Measurements from ENCODE around the gene PA2G4. TPM values are rescaled to one million over a fixed set of nuclear protein-coding genes. Genes with fewer than 3 reads are reported as not detected.

PA2G4 gene
- polyA plus RNA-seq, 2 of the 4 experiments (the other 2 are of a cell fraction) = 415 to 717 TPM

DNA sequence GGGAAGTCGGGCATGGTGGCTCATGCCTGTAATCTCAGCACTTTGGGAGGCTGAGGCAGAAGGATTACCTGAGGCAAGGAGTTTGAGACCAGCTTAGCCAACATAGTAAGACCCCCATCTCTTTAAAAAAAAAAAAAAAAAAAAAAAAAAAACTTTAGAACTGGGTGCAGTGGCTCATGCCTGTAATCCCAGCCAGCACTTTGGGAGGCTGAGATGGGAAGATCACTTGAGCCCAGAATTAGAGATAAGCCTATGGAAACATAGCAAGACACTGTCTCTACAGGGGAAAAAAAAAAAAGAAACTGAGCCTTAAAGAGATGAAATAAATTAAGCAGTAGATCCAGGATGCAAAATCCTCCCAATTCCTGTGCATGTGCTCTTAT is 1.7 kb upstream of the PA2G4 start:
- CTCF ChIA-PET = interaction anchor here (0.6 to 4.1 kb wide), 9 partner anchors 8 to 87 kb away, joined by 3 to 21 read pairs (median 6); partner anchors contain the start of genes ERBB3, SMARCC2 and ZC3H10
- no peak overlapping the region for H3K4me3 ChIP-seq
- peaks cover 24% of the 10 kb centered on the region for H3K4me1 ChIP-seq
- DNase-seq (ENCODE audit: low read depth in 1 of 2, low spot score in 1 of 2) (no peak), FAIRE-seq (no peak), ATAC-seq (no peak)
- H3K9me3 ChIP-seq = no peaks in the 10 kb centered on the region
- POLR2A ChIA-PET = interaction anchor here (1.3 to 3.4 kb wide), 4 partner anchors 15 to 56 kb away, joined by 4 to 77 read pairs (median 22); partner anchors contain the start of genes RPL41 and ZC3H10
- H3K27ac ChIP-seq = no peak overlapping the region
- no peak overlapping the region; the same call in 2 of the 3 replicates for H3K4me2 ChIP-seq
- WGBS (ENCODE audit: missing lambda C conversion rate) = 59% methylated on average over 1 of the region's 1 CpG
- TF ChIP-seq KDM1A (IDR thresholded peaks at IDR 0.05; ENCODE audit: low read depth) = no peak
- TF ChIP-seq, protein P1, sequence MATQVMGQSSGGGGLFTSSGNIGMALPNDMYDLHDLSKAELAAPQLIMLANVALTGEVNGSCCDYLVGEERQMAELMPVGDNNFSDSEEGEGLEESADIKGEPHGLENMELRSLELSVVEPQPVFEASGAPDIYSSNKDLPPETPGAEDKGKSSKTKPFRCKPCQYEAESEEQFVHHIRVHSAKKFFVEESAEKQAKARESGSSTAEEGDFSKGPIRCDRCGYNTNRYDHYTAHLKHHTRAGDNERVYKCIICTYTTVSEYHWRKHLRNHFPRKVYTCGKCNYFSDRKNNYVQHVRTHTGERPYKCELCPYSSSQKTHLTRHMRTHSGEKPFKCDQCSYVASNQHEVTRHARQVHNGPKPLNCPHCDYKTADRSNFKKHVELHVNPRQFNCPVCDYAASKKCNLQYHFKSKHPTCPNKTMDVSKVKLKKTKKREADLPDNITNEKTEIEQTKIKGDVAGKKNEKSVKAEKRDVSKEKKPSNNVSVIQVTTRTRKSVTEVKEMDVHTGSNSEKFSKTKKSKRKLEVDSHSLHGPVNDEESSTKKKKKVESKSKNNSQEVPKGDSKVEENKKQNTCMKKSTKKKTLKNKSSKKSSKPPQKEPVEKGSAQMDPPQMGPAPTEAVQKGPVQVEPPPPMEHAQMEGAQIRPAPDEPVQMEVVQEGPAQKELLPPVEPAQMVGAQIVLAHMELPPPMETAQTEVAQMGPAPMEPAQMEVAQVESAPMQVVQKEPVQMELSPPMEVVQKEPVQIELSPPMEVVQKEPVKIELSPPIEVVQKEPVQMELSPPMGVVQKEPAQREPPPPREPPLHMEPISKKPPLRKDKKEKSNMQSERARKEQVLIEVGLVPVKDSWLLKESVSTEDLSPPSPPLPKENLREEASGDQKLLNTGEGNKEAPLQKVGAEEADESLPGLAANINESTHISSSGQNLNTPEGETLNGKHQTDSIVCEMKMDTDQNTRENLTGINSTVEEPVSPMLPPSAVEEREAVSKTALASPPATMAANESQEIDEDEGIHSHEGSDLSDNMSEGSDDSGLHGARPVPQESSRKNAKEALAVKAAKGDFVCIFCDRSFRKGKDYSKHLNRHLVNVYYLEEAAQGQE (IDR thresholded peaks at IDR 0.05) = no peak
- TF ChIP-seq RNF2 (IDR thresholded peaks at IDR 0.05; ENCODE audit: borderline replicate concordance, low read depth) = no peak
- TF ChIP-seq, protein P2, sequence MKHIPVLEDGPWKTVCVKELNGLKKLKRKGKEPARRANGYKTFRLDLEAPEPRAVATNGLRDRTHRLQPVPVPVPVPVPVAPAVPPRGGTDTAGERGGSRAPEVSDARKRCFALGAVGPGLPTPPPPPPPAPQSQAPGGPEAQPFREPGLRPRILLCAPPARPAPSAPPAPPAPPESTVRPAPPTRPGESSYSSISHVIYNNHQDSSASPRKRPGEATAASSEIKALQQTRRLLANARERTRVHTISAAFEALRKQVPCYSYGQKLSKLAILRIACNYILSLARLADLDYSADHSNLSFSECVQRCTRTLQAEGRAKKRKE (CRISPR knock-in tag; IDR thresholded peaks at IDR 0.05; ENCODE audit: low read depth) = no peak
- no peak for TF ChIP-seq TP53 (CRISPR knock-in tag; IDR thresholded peaks at IDR 0.05)
- TF ChIP-seq, protein P3, sequence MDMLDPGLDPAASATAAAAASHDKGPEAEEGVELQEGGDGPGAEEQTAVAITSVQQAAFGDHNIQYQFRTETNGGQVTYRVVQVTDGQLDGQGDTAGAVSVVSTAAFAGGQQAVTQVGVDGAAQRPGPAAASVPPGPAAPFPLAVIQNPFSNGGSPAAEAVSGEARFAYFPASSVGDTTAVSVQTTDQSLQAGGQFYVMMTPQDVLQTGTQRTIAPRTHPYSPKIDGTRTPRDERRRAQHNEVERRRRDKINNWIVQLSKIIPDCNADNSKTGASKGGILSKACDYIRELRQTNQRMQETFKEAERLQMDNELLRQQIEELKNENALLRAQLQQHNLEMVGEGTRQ (IDR thresholded peaks at IDR 0.05) = no peak
- no peak for TF ChIP-seq TFCP2L1 (CRISPR knock-in tag; IDR thresholded peaks at IDR 0.05)
- TF ChIP-seq ZSCAN20 (CRISPR knock-in tag; IDR thresholded peaks at IDR 0.05) = no peak
- no peak for TF ChIP-seq BHLHE40 (IDR thresholded peaks at IDR 0.05; ENCODE audit: low read depth, low read length)
- TF ChIP-seq KDM5A (IDR thresholded peaks at IDR 0.05) = no peak
- TF ChIP-seq HOXB5 (CRISPR knock-in tag; IDR thresholded peaks at IDR 0.05) = no peak
- no peak for TF ChIP-seq JUNB (IDR thresholded peaks at IDR 0.05)
- no peak for TF ChIP-seq NFE2L2 (conservative IDR thresholded peaks at IDR 0.05; ENCODE audit: low read length)

DNA sequence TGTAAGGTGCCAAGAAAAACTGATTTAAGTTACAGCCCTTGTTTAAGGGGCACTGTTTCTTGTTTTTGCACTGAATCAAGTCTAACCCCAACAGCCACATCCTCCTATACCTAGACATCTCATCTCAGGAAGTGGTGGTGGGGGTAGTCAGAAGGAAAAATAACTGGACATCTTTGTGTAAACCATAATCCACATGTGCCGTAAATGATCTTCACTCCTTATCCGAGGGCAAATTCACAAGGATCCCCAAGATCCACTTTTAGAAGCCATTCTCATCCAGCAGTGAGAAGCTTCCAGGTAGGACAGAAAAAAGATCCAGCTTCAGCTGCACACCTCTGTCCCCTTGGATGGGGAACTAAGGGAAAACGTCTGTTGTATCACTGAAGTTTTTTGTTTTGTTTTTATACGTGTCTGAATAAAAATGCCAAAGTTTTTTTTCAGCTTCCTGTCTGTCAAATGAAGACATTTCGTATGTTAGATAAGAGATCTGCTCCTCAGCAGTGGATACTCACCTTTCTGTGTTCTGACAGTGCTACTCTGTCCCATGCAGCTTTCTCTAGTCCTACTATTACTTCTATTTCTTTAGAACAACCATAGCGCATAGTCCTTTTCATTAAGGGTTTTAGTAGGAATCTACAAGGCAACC is 1.2 kb upstream of the PA2G4 start:
- ATAC-seq (no peak), DNase-seq (ENCODE audit: low read depth in 1 of 2, low spot score in 1 of 2) (no peak), FAIRE-seq (no peak)
- ChIA-PET CTCF (interaction anchor here (0.6 to 4.1 kb wide), 7 partner anchors 9 to 106 kb away, joined by 3 to 23 read pairs (median 4); partner anchors contain the start of genes ERBB3, SMARCC2, SUOX and ZC3H10), POLR2A (interaction anchor here (1.3 to 3.4 kb wide), 6 partner anchors 12 to 56 kb away, joined by 6 to 77 read pairs (median 12); partner anchors contain the start of genes RPL41 and ZC3H10)
- 77% methylated on average over 6 of the region's 6 CpGs for WGBS (ENCODE audit: missing lambda C conversion rate)
- TF ChIP-seq, protein P4, sequence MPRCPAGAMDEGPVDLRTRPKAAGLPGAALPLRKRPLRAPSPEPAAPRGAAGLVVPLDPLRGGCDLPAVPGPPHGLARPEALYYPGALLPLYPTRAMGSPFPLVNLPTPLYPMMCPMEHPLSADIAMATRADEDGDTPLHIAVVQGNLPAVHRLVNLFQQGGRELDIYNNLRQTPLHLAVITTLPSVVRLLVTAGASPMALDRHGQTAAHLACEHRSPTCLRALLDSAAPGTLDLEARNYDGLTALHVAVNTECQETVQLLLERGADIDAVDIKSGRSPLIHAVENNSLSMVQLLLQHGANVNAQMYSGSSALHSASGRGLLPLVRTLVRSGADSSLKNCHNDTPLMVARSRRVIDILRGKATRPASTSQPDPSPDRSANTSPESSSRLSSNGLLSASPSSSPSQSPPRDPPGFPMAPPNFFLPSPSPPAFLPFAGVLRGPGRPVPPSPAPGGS (IDR thresholded peaks at IDR 0.05) = no peak
- TF ChIP-seq JUNB (IDR thresholded peaks at IDR 0.05) (no peak), RNF2 (IDR thresholded peaks at IDR 0.05; ENCODE audit: borderline replicate concordance, low read depth) (no peak), HOXA7 (CRISPR knock-in tag; IDR thresholded peaks at IDR 0.05) (no peak), TP53 (CRISPR knock-in tag; IDR thresholded peaks at IDR 0.05) (no peak), ZC3H11A (IDR thresholded peaks at IDR 0.05) (no peak), SMC3 (IDR thresholded peaks at IDR 0.05) (no peak), KDM5A (IDR thresholded peaks at IDR 0.05) (no peak), CBX2 (IDR thresholded peaks at IDR 0.05; ENCODE audit: borderline replicate concordance, low read depth) (no peak), HOXB13 (CRISPR knock-in tag; IDR thresholded peaks at IDR 0.05; ENCODE audit: low read depth) (no peak), MYC (IDR thresholded peaks at IDR 0.05; ENCODE audit: borderline replicate concordance, low read length) (no peak), NR3C1 (IDR thresholded peaks at IDR 0.05) (no peak), RCOR1 (IDR thresholded peaks at IDR 0.05; ENCODE audit: low read depth, low read length) (no peak), EHF (CRISPR knock-in tag; IDR thresholded peaks at IDR 0.05) (no peak), MAFK (IDR thresholded peaks at IDR 0.05; ENCODE audit: partially characterized antibody) (no peak)
- TF ChIP-seq, protein P5, sequence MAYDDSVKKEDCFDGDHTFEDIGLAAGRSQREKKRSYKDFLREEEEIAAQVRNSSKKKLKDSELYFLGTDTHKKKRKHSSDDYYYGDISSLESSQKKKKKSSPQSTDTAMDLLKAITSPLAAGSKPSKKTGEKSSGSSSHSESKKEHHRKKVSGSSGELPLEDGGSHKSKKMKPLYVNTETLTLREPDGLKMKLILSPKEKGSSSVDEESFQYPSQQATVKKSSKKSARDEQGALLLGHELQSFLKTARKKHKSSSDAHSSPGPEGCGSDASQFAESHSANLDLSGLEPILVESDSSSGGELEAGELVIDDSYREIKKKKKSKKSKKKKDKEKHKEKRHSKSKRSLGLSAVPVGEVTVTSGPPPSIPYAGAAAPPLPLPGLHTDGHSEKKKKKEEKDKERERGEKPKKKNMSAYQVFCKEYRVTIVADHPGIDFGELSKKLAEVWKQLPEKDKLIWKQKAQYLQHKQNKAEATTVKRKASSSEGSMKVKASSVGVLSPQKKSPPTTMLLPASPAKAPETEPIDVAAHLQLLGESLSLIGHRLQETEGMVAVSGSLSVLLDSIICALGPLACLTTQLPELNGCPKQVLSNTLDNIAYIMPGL (CRISPR knock-in tag; IDR thresholded peaks at IDR 0.05; ENCODE audit: borderline replicate concordance) = no peak
- H3K27ac ChIP-seq = peak overlapping the region; percentile 81 to 94
- H3K4me1 ChIP-seq = peaks cover 24% of the 10 kb centered on the region
- peak overlapping the region; percentile 54 for H3K4me3 ChIP-seq
- no peaks in the 10 kb centered on the region for H3K9me3 ChIP-seq
- H3K4me2 ChIP-seq = peak overlapping the region; percentile 85
